ENCODE data around the gene PALLD. TPM values are rescaled to one million over a fixed set of nuclear protein-coding genes. Genes with fewer than 3 reads are reported as not detected.
A peak's percentile ranks its signal among the peaks of the same experiment; 100 is the strongest.

PALLD gene
- total RNA-seq, 1 donor from 2014 or later: 22.9 TPM

GRCh38 chr4:168857546-168858314, 360.9 kb downstream of the PALLD start:
- Mint-ChIP-seq H3K4me3 (no peak overlapping the region), H3K9me3 (no peaks in the 10 kb centered on the region), H3K27ac (no peak overlapping the region), H3K4me1 (ENCODE audit: low read depth) (peaks cover 28% of the 10 kb centered on the region), H3K27me3 (ENCODE audit: insufficient read depth) (no peaks in the 10 kb centered on the region), H3K36me3 (ENCODE audit: low read depth) (peaks cover 13% of the 10 kb centered on the region)
- no peak for DNase-seq (ENCODE audit: low spot score)
- intact Hi-C loops (cut with micrococcal nuclease): no loop called here

- DNase-seq (ENCODE audit: low spot score): no peak
- Mint-ChIP-seq H3K4me1 (ENCODE audit: low read depth) (peaks cover 28% of the 10 kb centered on the region), H3K27me3 (ENCODE audit: insufficient read depth) (no peaks in the 10 kb centered on the region), H3K4me3 (no peak overlapping the region), H3K27ac (no peak overlapping the region), H3K36me3 (ENCODE audit: low read depth) (peaks cover 13% of the 10 kb centered on the region), H3K9me3 (no peaks in the 10 kb centered on the region)
- intact Hi-C loops (cut with micrococcal nuclease): no loop called here
Observed at GRCh38 chr4:168859100-168859499, 362.2 kb downstream of the PALLD start.

GRCh38 chr4:168859888-168860694, 363.2 kb downstream of the PALLD start:
- peak overlapping the region; percentile 49 for H3K27ac Mint-ChIP-seq
- H3K27me3 Mint-ChIP-seq (ENCODE audit: insufficient read depth): no peaks in the 10 kb centered on the region
- DNase-seq (ENCODE audit: low spot score): no peak
- H3K4me1 Mint-ChIP-seq (ENCODE audit: low read depth): peaks cover 34% of the 10 kb centered on the region
- no peaks in the 10 kb centered on the region for H3K9me3 Mint-ChIP-seq
- peak overlapping the region; percentile 48 for H3K4me3 Mint-ChIP-seq
- intact Hi-C loops (cut with micrococcal nuclease): loop anchor here (1.0 to 10.0 kb wide), 2 partner anchors 8 to 755 kb away; partner anchors contain the start of gene NEK1
- peaks cover 13% of the 10 kb centered on the region for H3K36me3 Mint-ChIP-seq (ENCODE audit: low read depth)

- Mint-ChIP-seq H3K9me3 (no peaks in the 10 kb centered on the region), H3K4me1 (ENCODE audit: low read depth) (peaks cover 34% of the 10 kb centered on the region), H3K36me3 (ENCODE audit: low read depth) (peaks cover 10% of the 10 kb centered on the region), H3K4me3 (no peak overlapping the region), H3K27ac (no peak overlapping the region), H3K27me3 (ENCODE audit: insufficient read depth) (no peaks in the 10 kb centered on the region)
- DNase-seq (ENCODE audit: low spot score): no peak
- intact Hi-C loops (cut with micrococcal nuclease): loop anchor here (1.0 to 10.0 kb wide), 2 partner anchors 7 to 754 kb away; partner anchors contain the start of gene NEK1
Observed at GRCh38 chr4:168860827-168861226, 364.0 kb downstream of the PALLD start.

- Mint-ChIP-seq H3K36me3 (ENCODE audit: low read depth) (peaks cover 10% of the 10 kb centered on the region), H3K4me1 (ENCODE audit: low read depth) (peaks cover 44% of the 10 kb centered on the region), H3K9me3 (no peaks in the 10 kb centered on the region), H3K27ac (peak overlapping the region; percentile 67), H3K27me3 (ENCODE audit: insufficient read depth) (no peaks in the 10 kb centered on the region), H3K4me3 (no peak overlapping the region)
- intact Hi-C loops (cut with micrococcal nuclease): loop anchor here (2.0 to 10.0 kb wide), 2 partner anchors 15 to 751 kb away; partner anchors contain the start of gene NEK1
- no peak for DNase-seq (ENCODE audit: low spot score)
Observed at GRCh38 chr4:168863719-168864647, 367.1 kb downstream of the PALLD start.

GRCh38 chr4:168864821-168865541, 368.1 kb downstream of the PALLD start:
- no peak overlapping the region for H3K4me3 Mint-ChIP-seq
- no peaks in the 10 kb centered on the region for H3K27me3 Mint-ChIP-seq (ENCODE audit: insufficient read depth)
- no peak for DNase-seq (ENCODE audit: low spot score)
- peaks cover 12% of the 10 kb centered on the region for H3K36me3 Mint-ChIP-seq (ENCODE audit: low read depth)
- peaks cover 52% of the 10 kb centered on the region for H3K4me1 Mint-ChIP-seq (ENCODE audit: low read depth)
- intact Hi-C loops (cut with micrococcal nuclease): loop anchor here (2.0 to 10.0 kb wide), 6 partner anchors 14 to 750 kb away; partner anchors contain the start of gene NEK1
- no peak overlapping the region for H3K27ac Mint-ChIP-seq
- no peaks in the 10 kb centered on the region for H3K9me3 Mint-ChIP-seq

GRCh38 chr4:168865854-168866253, 369.0 kb downstream of the PALLD start:
- H3K36me3 Mint-ChIP-seq (ENCODE audit: low read depth): peaks cover 8% of the 10 kb centered on the region
- no peaks in the 10 kb centered on the region for H3K9me3 Mint-ChIP-seq
- H3K27ac Mint-ChIP-seq: no peak overlapping the region
- H3K27me3 Mint-ChIP-seq (ENCODE audit: insufficient read depth): no peaks in the 10 kb centered on the region
- intact Hi-C loops (cut with micrococcal nuclease): loop anchor here (2.0 to 10.0 kb wide), 6 partner anchors 13 to 749 kb away; partner anchors contain the start of gene NEK1
- no peak overlapping the region for H3K4me3 Mint-ChIP-seq
- peaks cover 51% of the 10 kb centered on the region for H3K4me1 Mint-ChIP-seq (ENCODE audit: low read depth)
- DNase-seq (ENCODE audit: low spot score): no peak

- no peak for DNase-seq (ENCODE audit: low spot score)
- Mint-ChIP-seq H3K36me3 (ENCODE audit: low read depth) (peaks cover 8% of the 10 kb centered on the region), H3K4me3 (no peak overlapping the region), H3K27ac (no peak overlapping the region), H3K9me3 (no peaks in the 10 kb centered on the region), H3K4me1 (ENCODE audit: low read depth) (peaks cover 54% of the 10 kb centered on the region), H3K27me3 (ENCODE audit: insufficient read depth) (no peaks in the 10 kb centered on the region)
- intact Hi-C loops (cut with micrococcal nuclease): loop anchor here (5.0 to 10.0 kb wide), 5 partner anchors 34 to 748 kb away; partner anchors contain the start of gene NEK1
Observed at GRCh38 chr4:168866635-168867034, 369.8 kb downstream of the PALLD start.

- Mint-ChIP-seq H3K4me3 (no peak overlapping the region), H3K27me3 (ENCODE audit: insufficient read depth) (no peaks in the 10 kb centered on the region), H3K27ac (no peak overlapping the region), H3K9me3 (no peaks in the 10 kb centered on the region), H3K4me1 (ENCODE audit: low read depth) (peaks cover 54% of the 10 kb centered on the region), H3K36me3 (ENCODE audit: low read depth) (peaks cover 8% of the 10 kb centered on the region)
- intact Hi-C loops (cut with micrococcal nuclease): loop anchor here (5.0 to 10.0 kb wide), 5 partner anchors 35 to 748 kb away; partner anchors contain the start of gene NEK1
- DNase-seq (ENCODE audit: low spot score): no peak
Observed at GRCh38 chr4:168867128-168867527, 370.3 kb downstream of the PALLD start.

- Mint-ChIP-seq H3K4me3 (no peak overlapping the region), H3K27ac (peak overlapping the region; percentile 68), H3K27me3 (ENCODE audit: insufficient read depth) (no peaks in the 10 kb centered on the region), H3K36me3 (ENCODE audit: low read depth) (peaks cover 2% of the 10 kb centered on the region), H3K4me1 (ENCODE audit: low read depth) (peaks cover 43% of the 10 kb centered on the region), H3K9me3 (no peaks in the 10 kb centered on the region)
- no peak for DNase-seq (ENCODE audit: low spot score)
- intact Hi-C loops (cut with micrococcal nuclease): loop anchor here (1.0 to 10.0 kb wide), 7 partner anchors 8 to 747 kb away; partner anchors contain the start of gene NEK1
Observed at GRCh38 chr4:168868044-168868781, 371.4 kb downstream of the PALLD start.

GRCh38 chr4:168868802-168869201, 371.9 kb downstream of the PALLD start:
- Mint-ChIP-seq H3K36me3 (ENCODE audit: low read depth) (peaks cover 2% of the 10 kb centered on the region), H3K9me3 (no peaks in the 10 kb centered on the region), H3K27me3 (ENCODE audit: insufficient read depth) (no peaks in the 10 kb centered on the region), H3K4me1 (ENCODE audit: low read depth) (peaks cover 39% of the 10 kb centered on the region), H3K27ac (peak overlapping the region; percentile 68), H3K4me3 (no peak overlapping the region)
- intact Hi-C loops (cut with micrococcal nuclease): loop anchor here (1.0 to 10.0 kb wide), 7 partner anchors 9 to 746 kb away; partner anchors contain the start of gene NEK1
- DNase-seq (ENCODE audit: low spot score): no peak

Data from activated T-helper 1 cell treated with anti-CD3 and anti-CD28 coated beads, Interleukin-12 subunit alpha, Interleukin-12 subunit beta, Interleukin-2, Interleukin-4 antibody, amounts not matched to agents 30 ng/mL and 10 ng/mL and 1 ng/mL, durations not matched to agents 14 hours and 24 hours and 36 hours (primary cell).